GM12874 (cell line): ENCODE data around the gene COL23A1.

Experiments
- TF ChIP-seq, protein P1 (sequence below): IDR thresholded peaks from 2 replicates; pipeline ENCODE4 v1.5.1; 2011; ENCODE audit warnings: low read depth, mild to moderate bottlenecking, control low read depth, low read length, moderate library complexity; ENCODE audit not compliant: insufficient read depth

Gene COL23A1

DNA sequence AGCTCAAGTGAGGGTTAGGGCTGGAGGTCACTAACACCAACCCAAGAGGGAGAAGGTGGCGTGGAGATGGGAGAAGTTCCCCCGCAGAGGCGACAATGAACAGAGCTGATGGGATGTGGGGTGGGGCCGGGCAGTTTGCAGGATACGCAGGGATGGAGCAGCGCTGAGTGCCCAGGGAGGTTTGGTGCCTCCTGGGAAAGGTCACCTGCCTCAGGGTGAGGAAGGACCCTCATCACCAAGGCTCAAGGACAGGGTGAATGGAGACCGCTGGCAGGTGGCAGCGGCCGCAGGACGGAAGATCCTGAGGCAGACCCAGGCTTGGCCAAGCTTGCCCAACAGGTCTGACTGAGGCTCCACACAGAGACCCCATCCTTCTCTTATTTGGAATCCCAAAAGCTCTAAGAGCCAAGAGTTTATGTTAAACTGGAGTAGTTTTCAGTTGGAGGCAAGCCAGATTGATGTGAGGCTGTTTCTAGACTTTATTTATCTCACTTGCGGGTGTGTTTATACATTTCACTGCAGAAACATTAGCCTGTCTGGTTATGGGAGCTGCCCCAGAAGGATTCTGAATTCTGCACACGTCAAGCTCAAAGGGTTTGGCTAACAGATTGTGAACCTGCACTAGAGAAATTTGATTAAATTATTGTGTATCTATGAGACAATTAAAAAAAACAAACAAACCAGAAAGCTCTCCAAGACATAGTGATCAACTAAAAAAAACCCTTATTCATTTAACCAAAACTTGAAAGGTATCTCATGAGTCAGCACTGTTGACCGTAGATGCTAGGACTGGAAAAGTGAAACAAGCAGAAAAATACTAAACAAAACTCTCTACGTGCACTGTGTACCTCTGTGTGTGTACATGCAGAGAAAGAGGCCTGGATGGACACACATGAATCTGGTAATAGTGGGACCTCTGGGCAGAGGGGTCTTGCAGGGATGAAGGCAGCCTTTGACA is 211.4 kb downstream of the COL23A1 start:
- TF ChIP-seq, protein P1, sequence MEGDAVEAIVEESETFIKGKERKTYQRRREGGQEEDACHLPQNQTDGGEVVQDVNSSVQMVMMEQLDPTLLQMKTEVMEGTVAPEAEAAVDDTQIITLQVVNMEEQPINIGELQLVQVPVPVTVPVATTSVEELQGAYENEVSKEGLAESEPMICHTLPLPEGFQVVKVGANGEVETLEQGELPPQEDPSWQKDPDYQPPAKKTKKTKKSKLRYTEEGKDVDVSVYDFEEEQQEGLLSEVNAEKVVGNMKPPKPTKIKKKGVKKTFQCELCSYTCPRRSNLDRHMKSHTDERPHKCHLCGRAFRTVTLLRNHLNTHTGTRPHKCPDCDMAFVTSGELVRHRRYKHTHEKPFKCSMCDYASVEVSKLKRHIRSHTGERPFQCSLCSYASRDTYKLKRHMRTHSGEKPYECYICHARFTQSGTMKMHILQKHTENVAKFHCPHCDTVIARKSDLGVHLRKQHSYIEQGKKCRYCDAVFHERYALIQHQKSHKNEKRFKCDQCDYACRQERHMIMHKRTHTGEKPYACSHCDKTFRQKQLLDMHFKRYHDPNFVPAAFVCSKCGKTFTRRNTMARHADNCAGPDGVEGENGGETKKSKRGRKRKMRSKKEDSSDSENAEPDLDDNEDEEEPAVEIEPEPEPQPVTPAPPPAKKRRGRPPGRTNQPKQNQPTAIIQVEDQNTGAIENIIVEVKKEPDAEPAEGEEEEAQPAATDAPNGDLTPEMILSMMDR = no peak

DNA sequence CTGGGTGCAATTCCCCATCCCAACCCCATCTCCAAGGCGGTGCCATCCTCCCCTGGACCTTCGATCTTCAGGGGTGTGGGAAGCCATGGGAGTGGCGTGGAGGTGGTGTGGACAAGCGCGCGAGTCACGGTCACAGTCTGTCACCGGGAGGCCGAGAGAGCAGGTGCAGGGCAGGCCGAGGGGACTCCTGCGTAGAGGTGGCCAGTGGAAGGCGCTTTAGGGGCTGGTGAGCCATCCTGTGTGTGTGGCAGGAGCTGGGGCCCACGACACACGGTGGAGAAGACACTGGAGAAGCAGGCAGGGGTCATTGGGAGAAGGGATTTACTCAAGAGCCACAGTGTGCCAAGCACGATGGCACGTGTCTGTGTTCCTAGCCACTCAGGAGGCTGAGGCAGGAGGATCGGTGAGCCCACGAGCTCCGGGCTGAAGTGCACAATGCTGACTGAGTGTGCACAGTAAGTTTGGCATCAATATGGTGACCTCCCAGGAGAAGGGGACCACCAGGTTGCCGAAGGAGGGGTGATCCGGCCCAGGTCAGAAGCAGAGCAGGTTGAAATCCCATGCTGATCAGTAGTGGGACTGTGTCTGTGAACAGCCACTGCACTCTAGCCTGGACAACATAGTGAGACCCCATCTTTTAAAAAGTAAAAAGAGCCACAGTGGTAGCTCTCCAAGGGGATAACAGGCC is 212.5 kb downstream of the COL23A1 start:
- TF ChIP-seq, protein P1 = no peak

DNA sequence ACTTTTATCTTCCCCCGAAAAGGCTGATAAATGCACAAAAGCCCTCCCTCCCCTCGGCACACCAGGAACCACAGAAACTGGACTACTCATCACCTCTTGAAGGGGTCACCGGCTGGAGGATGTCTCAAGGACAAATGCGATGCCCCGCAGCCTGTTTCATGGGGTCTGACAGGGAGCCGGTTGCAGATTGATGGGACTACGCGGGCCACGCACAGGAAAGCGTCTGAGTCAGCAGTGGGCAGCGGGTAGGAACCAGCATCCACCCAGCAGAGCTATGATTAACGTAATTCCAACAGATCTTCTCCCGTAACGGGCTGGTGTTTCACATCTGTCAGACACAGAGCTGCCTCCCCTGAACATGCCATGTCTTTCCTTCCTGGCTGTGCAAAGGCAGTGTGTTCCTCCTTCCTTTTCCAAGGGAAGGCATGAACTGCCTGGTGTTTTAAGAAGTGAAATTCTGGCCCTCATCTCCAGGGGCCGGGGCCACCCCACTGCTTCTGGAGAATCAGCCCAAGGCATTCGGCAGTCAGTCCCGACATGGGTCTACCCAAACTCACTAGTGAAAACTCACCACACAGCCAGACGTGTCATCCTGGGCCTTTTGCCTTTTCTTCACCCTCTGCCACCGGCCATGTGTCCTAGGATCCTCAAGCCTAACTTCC is 213.1 kb downstream of the COL23A1 start:
- TF ChIP-seq, protein P1 = no peak

DNA sequence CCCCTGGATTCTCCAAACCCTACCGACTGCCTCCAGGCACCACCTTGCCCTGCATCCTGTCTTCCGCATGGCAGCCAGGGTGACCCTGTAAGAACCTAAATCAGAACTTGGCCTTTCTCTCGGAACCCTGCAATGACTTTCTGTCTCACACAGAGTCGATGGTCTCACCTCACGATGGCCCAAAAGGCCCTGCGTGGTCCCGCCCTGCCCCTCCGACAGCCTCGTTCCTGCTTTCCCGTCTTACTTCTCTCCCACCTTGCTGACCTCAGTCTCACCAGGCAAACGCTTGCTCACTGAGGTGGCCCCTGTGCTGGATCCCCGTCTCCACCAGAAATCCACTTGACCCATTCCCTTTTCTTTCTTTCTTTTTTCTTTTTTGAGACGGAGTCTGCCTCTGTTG is 214.8 kb downstream of the COL23A1 start:
- TF ChIP-seq, protein P1 = no peak

DNA sequence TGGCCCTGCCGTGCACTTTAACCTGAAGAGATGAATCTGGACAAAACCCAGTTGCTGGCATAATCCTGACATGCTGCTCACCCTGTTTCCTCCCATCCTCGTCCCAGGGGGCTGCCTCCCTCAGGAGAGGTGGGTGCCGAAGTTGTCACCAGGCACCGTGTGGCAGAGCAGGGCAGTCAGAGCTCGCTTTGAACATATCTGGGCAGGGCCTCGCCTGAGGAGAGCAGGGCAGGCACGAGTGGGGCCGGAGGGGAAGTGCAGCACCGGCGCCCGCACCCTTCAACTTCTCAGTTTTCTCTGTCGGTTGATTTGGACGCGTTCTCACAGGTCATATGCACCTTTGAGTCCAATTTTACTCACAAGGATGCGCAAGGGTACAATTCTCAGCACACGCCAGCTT is 216.5 kb downstream of the COL23A1 start:
- TF ChIP-seq, protein P1 = no peak

DNA sequence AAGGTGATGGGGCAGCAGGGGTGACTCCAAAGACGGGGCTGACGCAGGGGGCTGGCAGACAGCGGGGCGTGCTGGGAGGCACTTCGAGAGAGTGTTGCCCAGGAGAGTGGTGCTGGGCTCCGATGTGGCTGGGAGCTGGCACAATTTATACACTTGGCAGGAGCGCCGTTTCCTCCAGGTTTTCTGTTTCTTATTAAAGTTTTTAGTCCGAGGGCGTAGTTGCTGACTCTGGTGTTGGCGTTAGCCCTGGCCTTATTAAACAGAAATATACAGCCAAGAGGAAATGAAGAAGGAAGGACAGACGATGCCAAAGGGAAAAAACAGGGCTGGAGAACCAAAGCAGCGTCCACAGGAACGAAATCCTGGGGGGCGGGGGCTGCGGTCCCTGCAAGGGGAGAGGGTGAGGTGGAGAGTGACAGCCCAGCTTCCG is 218.0 kb downstream of the COL23A1 start:
- TF ChIP-seq, protein P1 = no peak
